ENCODE data around the gene MLX.
"Not testable (repeated sequence)": the region's sequence is repeated elsewhere in the genome, so short reads cannot be mapped to it uniquely, and the experiment has no call there.

The MLX gene

DNA sequence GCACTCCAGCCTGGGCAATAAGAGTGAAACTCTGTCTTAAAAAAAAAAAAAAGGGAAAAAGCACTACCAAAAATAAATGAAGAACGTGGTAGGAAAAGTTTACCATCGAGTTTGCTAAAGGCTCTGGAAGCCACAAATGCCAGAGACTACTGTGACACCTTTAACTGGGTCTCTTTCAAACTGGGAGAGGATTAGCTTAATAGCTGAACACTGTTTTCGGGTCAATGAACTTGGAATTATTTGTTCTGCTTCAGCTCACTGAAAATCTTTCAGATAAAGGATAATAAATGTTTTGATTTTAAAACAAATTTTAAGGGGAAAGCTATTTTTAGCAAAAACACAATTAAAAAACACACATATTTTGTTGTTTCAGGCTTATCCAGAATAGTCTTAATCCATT lies 40.9 kb downstream of the MLX start:
- Histone ChIP-seq H2AFZ (ENCODE audit: low read depth, low read length, severe bottlenecking) (no peak overlapping the region), H4K20me1 (ENCODE audit: low read depth, low read length) (no peaks in the 10 kb centered on the region), H3K27me3 (ENCODE audit: low read length) (no peaks in the 10 kb centered on the region), H3F3A (ENCODE audit: insufficient read depth) (no peaks in the 10 kb centered on the region), H3K79me2 (ENCODE audit: insufficient read depth, low read length) (peaks cover 75% of the 10 kb centered on the region), H3K27ac (ENCODE audit: low read depth, low read length) (no peak overlapping the region), H3K9me3 (ENCODE audit: insufficient read depth, low read length) (no peaks in the 10 kb centered on the region), H3K4me2 (ENCODE audit: low read depth, low read length, poor library complexity, severe bottlenecking) (peak overlapping the region; percentile 77), H3K4me3 (ENCODE audit: insufficient read depth, low read length, poor library complexity, severe bottlenecking) (peak overlapping the region; percentile 94), H3K9ac (ENCODE audit: low read length) (peak overlapping the region; percentile 82), H3K9me2 (replicated peaks; ENCODE audit: insufficient read depth, low read length) (no peaks in the 10 kb centered on the region), H3K36me3 (ENCODE audit: low read length) (0 out of 2 replicates have a peak, but pooled peaks cover 7% of the 10 kb centered on the region)
- TF ChIP-seq, protein P1, sequence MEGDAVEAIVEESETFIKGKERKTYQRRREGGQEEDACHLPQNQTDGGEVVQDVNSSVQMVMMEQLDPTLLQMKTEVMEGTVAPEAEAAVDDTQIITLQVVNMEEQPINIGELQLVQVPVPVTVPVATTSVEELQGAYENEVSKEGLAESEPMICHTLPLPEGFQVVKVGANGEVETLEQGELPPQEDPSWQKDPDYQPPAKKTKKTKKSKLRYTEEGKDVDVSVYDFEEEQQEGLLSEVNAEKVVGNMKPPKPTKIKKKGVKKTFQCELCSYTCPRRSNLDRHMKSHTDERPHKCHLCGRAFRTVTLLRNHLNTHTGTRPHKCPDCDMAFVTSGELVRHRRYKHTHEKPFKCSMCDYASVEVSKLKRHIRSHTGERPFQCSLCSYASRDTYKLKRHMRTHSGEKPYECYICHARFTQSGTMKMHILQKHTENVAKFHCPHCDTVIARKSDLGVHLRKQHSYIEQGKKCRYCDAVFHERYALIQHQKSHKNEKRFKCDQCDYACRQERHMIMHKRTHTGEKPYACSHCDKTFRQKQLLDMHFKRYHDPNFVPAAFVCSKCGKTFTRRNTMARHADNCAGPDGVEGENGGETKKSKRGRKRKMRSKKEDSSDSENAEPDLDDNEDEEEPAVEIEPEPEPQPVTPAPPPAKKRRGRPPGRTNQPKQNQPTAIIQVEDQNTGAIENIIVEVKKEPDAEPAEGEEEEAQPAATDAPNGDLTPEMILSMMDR (IDR thresholded peaks at IDR 0.05; ENCODE audit: insufficient read depth, low read length, poor library complexity, severe bottlenecking) = no peak
- no peak for TF ChIP-seq EZH2phosphoT487 (conservative IDR thresholded peaks at IDR 0.05; ENCODE audit: low read length)

DNA sequence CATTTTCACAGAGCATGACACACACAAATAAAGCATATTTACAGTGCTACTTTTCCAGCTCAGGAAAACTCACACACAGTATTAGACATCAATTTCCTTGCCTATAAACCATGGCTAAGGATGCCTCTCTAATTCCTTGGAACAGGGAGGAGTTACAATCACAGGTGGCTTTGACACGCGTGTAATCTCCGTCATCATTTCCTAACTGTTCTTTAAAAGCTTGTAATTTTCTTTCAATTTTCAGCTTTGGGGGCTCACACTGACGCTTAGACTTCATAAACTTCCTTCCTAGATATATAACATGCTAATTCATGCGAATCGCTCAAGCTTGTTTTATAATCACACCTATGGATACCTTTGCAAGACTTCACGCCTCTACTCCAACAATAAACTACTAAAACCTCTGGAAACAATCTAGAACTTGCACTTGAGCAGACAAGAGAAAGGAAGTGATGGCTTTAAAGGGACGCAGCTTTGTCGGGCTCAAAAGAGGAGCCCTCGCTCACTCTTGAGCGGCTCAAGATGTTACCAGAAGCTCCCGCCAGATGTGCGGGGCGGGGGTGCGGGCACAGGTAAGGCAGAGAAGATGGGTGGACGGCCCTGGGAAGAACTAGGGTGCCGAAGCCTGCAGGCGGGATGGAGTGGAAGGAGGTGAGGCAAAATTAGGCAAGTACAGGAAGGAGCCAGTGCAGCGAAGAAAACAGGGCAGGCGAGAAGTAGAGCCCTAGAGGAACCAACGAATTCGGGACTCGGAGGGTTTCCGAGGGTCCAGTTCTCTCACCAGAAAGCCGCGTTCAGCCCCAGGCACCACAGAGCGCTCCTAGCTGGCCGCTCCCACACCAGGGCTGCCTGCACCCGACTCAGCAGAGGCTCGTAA lies 41.6 kb downstream of the MLX start:
- H2AFZ ChIP-seq (ENCODE audit: low read depth, low read length, severe bottlenecking) = peak overlapping the region; percentile 60
- 0 out of 2 replicates have a peak, but pooled peaks cover 7% of the 10 kb centered on the region for H3K36me3 ChIP-seq (ENCODE audit: low read length)
- H3K9ac ChIP-seq (ENCODE audit: low read length) = peak overlapping the region; percentile 82
- peak overlapping the region; percentile 65 for H3K27ac ChIP-seq (ENCODE audit: low read depth, low read length)
- no peaks in the 10 kb centered on the region for H3K27me3 ChIP-seq (ENCODE audit: low read length)
- peak overlapping the region; percentile 77 for H3K4me2 ChIP-seq (ENCODE audit: low read depth, low read length, poor library complexity, severe bottlenecking)
- no peak for TF ChIP-seq EZH2phosphoT487 (conservative IDR thresholded peaks at IDR 0.05; ENCODE audit: low read length)
- TF ChIP-seq, protein P1 (IDR thresholded peaks at IDR 0.05; ENCODE audit: insufficient read depth, low read length, poor library complexity, severe bottlenecking) = no peak
- H3K9me3 ChIP-seq (ENCODE audit: insufficient read depth, low read length) = no peaks in the 10 kb centered on the region
- no peaks in the 10 kb centered on the region for H4K20me1 ChIP-seq (ENCODE audit: low read depth, low read length)
- H3K4me3 ChIP-seq (ENCODE audit: insufficient read depth, low read length, poor library complexity, severe bottlenecking) = peak overlapping the region; percentile 94
- H3K9me2 ChIP-seq (replicated peaks; ENCODE audit: insufficient read depth, low read length) = no peaks in the 10 kb centered on the region
- peaks cover 68% of the 10 kb centered on the region for H3K79me2 ChIP-seq (ENCODE audit: insufficient read depth, low read length)
- no peaks in the 10 kb centered on the region for H3F3A ChIP-seq (ENCODE audit: insufficient read depth)

DNA sequence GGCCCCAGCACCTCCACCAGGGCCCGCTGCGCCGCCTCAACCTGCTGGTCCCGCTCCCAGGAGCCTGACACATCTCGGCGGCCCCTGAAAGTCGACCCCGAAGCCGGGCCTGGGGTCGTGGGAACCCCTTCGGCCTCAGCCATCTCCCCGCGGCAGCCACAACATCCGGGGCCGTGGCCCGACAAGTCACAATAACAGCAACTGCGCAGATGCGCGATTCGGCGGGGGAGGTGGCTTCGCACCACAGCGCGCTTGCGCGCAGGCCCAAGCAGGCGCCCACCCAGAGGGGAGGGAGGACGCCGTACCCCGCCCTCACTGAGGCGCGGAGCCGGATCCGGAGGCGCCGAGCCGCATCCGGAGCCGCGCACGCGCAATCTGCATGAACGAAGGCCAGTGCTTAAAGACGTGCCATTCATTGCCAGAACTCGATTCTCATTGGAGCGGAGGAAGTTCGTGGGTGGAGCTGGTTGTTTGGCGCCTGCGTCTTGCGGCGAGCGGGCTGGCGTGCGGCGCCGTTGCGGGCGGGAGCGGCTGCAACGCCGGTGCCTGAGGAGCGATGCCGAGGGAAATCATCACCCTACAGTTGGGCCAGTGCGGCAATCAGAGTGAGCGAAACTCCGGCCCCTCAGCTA lies 42.4 kb downstream of the MLX start, which contains the start of the genes RETREG3 and TUBG1:
TSS of gene RETREG3 (minus strand) at position 193 of the 632 bp plus-strand sequence. CDS start at position 143, 50 bp downstream.
TSS of gene TUBG1 (plus strand) at position 502 of the 632 bp plus-strand sequence. CDS start at position 557, 55 bp downstream.
- H3K9ac ChIP-seq (ENCODE audit: low read length) = peak within 1 kb of the TSS; percentile 93
- peak within 1 kb of the TSS; percentile 65 for H3K27ac ChIP-seq (ENCODE audit: low read depth, low read length)
- no peaks in the 10 kb centered on the region for H4K20me1 ChIP-seq (ENCODE audit: low read depth, low read length)
- 0 out of 2 replicates have a peak, but pooled peaks cover 7% of the 10 kb centered on the region for H3K36me3 ChIP-seq (ENCODE audit: low read length)
- peaks cover 62% of the 10 kb centered on the region for H3K79me2 ChIP-seq (ENCODE audit: insufficient read depth, low read length)
- no peaks in the 10 kb centered on the region for H3F3A ChIP-seq (ENCODE audit: insufficient read depth)
- peak within 1 kb of the TSS; percentile 60 for H2AFZ ChIP-seq (ENCODE audit: low read depth, low read length, severe bottlenecking)
- H3K4me3 ChIP-seq (ENCODE audit: insufficient read depth, low read length, poor library complexity, severe bottlenecking) = peak within 1 kb of the TSS; percentile 94
- TF ChIP-seq, protein P1 (IDR thresholded peaks at IDR 0.05; ENCODE audit: insufficient read depth, low read length, poor library complexity, severe bottlenecking) = no peak
- TF ChIP-seq EZH2phosphoT487 (conservative IDR thresholded peaks at IDR 0.05; ENCODE audit: low read length) = no peak
- H3K9me2 ChIP-seq (replicated peaks; ENCODE audit: insufficient read depth, low read length) = no peaks in the 10 kb centered on the region
- H3K4me2 ChIP-seq (ENCODE audit: low read depth, low read length, poor library complexity, severe bottlenecking) = peak within 1 kb of the TSS; percentile 77
- no peaks in the 10 kb centered on the region for H3K27me3 ChIP-seq (ENCODE audit: low read length)
- no peaks in the 10 kb centered on the region for H3K9me3 ChIP-seq (ENCODE audit: insufficient read depth, low read length)

DNA sequence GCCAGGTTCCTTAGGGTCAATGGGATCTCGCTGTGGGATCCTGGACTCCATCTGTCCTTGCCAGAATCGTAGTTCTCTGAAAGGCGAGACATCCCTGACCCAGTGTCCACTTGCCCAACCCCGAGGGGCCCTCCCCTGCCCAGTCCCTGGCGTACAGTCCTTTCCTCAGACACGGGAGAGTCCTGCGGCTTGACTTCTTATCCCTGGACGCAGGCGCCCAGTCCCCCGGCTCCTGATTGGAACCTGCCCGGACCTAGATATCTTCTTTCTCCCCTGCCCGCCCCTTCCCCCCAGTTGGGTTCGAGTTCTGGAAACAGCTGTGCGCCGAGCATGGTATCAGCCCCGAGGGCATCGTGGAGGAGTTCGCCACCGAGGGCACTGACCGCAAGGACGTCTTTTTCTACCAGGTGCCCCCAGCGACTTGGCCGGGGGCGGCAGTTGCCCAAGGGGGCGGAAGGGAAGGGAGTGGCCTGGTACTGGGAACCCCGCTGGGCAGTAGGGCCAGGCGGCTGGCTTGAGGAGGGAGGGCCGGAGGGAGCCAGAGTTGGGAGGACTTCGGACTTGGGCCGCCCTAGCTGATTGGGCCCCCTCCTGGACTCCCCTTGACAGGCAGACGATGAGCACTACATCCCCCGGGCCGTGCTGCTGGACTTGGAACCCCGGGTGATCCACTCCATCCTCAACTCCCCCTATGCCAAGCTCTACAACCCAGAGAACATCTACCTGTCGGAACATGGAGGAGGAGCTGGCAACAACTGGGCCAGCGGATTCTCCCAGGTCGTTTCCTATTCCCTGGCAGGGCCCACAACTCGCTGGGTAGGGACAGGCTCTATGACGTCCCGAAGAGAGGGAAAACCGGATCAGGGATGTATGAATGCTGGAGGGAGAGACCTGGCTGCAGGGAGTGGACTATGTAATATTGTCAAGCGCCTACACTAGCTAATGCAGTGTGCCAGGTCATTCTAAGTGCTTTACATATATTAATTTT lies 43.2 kb downstream of the MLX start:
- H3K9me2 ChIP-seq (replicated peaks; ENCODE audit: insufficient read depth, low read length); H3K27me3 ChIP-seq (ENCODE audit: low read length); H4K20me1 ChIP-seq (ENCODE audit: low read depth, low read length); H3F3A ChIP-seq (ENCODE audit: insufficient read depth); H3K36me3 ChIP-seq (ENCODE audit: low read length); H2AFZ ChIP-seq (ENCODE audit: low read depth, low read length, severe bottlenecking); H3K9me3 ChIP-seq (ENCODE audit: insufficient read depth, low read length): not testable (repeated sequence)
- Histone ChIP-seq H3K9ac (ENCODE audit: low read length) (peak overlapping the region; percentile 93), H3K4me2 (ENCODE audit: low read depth, low read length, poor library complexity, severe bottlenecking) (peak overlapping the region; percentile 76), H3K4me3 (ENCODE audit: insufficient read depth, low read length, poor library complexity, severe bottlenecking) (peak overlapping the region; percentile 81), H3K79me2 (ENCODE audit: insufficient read depth, low read length) (peaks cover 54% of the 10 kb centered on the region), H3K27ac (ENCODE audit: low read depth, low read length) (peak overlapping the region; percentile 42)

Data from SU-DHL-6 (cell line).